T-helper 22 cell (primary cell): ENCODE measurements around the gene LRMDA.

ENCODE experiments used
- DNase-seq: peaks from one replicate; pipeline ENCODE4 v3.0.0-alpha.2; 2020; ENCODE audit warnings: low read depth

LRMDA gene

DNA sequence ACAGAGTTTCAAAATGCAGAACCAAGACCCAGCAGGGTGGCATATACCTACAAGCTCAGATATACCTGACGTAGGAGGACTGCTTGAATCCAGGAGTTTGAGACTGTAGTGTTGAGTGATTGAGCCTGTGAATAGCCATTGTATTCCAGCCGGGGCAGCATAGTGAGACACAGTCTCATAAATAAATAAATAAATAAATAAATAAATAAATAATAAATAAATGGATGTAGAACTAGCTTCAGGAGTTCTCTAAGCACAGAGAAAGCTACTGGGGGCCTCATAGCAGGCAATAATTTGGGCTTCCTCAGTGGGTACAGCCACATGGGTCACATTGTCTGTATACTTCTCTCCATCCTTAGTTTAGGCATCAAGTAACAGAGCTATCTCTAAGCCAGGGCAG lies 906.8 kb downstream of the LRMDA start:
- no peak for DNase-seq

DNA sequence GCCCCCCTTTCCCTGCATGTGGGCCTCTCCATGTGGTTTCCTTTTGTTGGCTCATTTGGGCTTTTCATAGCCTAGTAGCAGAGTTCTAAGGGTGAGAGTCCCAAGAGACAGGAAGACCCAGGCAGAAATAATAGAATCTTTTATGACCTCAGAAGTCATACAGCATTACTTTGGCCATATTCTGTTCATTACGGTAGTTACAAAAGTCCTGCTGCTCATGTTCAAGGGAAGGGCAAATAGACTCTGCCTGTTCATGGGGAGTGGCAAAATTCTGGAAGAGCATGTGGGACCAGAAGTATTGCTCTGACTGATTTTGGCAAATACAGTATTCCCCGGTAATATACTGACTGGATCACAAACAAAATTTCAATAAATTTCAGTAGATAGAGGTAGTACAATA lies 910.3 kb downstream of the LRMDA start:
- no peak for DNase-seq

DNA sequence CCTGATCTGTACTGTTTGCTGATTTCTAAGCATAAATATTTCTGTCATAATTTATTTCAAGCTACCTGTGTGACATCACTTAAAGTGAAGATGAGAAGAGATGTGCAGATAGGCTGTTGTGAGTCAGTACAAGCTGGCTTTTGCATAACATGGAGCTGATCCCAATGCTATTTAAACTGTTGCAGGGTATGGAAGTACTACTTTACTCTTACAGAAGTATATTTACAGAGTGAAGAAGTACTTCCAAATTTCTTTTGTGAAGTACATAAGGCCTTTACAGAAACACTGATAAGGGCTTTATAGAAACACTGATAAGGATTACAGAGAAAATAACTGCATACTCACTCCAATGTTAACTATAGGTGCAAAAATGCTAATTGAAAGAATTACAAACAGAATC lies 911.6 kb downstream of the LRMDA start:
- DNase-seq, result no peak

DNA sequence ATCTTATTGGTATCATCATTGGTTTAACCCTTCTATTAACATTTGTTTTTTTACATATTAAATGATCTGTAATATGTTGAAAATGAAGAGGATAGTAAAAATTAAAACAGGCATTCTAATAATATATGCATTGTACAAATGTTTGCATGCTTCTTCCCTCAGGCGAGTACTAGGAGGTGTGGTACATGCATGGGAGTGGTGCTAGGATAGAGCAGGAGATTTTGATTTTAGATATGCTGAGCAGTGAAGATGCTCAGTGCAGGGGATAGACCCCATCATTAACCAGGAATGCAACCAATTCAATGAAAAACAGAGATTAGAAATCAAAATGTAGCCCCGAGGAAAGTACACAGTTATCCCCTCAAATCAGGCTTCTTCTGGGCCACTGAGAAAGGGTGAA lies 916.4 kb downstream of the LRMDA start:
- DNase-seq, result no peak

DNA sequence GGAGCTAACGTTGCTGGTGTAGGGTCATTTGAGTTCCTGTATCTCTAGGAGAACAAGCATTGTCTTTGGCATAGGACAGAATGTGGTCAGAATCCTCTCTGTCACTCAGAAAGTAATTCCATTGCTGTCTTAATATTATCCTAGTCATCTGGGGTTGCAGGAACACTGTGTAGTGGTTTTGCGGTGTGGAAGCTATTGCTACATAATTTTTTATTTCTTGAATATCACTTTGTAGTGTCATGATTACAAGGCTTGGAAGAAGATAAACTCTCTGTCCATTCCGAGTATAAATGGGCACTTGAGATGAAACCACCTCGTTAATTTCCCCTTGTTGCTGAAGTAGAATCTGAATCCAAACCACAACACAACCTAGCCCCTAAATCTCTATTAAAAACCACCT lies 919.2 kb downstream of the LRMDA start:
- DNase-seq, result no peak

DNA sequence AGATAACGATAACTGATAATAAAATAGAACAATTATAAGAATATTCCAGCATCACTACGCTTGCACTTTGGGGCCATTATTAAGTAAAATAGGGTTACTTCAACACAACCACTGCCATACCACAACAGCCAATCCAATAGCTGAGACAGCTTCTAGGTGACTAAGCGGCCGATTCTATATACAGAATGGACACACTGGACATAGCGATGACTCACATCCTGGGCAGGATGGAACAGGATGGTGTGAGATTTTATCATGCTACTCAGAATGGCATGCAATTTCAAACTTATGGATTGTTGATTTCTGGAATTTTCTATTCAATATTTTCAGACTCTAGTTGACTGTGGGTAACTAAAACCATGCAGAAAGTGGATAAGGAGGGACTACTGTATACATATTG lies 920.9 kb downstream of the LRMDA start:
- no peak for DNase-seq

DNA sequence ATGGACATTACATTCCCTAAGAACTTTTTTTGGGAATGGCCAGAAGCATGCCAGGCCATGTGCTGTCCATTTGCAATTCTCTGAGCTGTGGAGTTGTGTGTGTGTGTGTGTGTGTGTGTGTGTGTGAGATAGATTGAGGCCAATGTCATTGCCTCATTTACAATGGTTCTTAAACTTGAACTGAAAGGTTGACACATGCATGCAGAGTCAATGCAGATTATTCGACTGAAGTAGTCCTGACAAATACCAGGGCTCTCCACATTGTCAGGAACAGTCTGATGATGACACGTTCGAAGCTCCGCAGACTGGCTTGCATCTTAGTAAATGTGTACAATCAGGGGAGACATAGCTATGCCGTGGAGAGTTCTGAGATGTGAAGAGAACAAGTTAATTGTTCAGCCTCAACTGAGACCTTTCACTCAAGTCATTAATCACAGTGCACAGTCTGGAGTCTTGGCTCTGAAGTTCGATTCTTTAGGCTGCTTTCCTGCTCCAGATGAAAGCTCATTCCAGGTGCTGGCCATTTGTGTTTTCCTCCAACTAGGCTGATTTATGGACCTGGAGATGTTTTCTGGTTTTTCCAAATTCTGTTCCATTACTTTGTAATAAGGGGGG lies 921.9 kb downstream of the LRMDA start:
- no peak for DNase-seq

DNA sequence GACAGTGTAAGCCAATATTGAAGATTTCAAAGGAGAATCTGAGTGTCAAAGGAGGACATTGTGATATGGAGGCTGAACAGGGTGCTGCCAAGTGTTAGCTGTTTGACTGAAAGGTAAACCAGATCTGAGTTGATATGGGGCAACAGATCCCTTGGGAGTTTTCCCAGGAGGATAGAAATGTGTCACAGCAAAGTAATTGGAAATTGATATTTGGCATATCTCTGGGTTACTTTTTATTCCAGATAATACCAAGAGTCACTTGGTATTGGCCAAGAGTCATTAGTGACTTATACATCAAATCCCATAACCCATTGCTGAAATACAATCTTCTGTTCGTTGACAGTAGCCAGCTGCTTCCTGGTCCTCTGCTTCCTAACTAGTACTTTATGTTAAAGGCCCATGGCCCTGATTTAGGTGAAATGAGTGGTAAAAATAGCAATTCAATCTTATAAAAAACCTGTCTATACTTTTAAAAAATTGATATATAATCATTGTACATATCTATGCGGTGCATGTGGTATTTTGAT lies 922.9 kb downstream of the LRMDA start:
- DNase-seq, result no peak

DNA sequence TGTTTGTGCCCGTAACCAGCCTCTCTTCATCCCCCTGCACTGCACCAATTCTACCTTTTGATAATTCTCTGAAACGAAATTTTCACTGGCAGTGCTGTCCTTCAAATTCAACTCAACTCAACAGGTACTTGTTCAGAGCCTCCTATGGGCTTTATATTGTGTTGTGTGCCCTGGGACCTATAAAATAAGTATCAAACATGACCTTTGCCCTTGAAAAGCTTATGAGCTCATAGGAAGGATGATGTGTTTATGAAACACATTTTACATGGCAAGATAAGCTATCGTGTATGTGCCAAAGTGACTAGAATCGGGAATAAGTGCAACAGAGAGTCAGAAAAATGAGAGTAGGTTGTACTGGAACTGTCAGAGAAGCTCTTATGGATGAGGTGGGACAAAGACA lies 923.5 kb downstream of the LRMDA start:
- DNase-seq, result no peak

DNA sequence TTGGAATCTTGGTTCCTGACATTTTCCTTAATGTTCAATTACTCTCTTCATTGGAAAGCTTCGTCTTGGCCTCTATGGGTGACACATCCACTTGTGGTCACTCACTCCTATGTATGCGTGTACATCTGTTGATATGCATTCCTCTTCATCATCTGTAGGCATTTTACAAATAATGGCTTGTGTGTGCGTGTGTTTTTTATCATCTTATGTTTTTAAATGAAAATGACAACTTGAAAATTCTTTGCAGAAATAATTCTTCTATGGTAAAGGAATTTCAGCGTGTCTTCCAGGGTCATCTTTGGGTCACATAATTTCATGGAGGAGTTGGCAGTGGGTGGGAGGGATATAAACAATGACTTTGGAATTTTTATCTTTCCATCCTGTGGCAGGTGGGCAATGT lies 925.1 kb downstream of the LRMDA start:
- DNase-seq, result no peak

DNA sequence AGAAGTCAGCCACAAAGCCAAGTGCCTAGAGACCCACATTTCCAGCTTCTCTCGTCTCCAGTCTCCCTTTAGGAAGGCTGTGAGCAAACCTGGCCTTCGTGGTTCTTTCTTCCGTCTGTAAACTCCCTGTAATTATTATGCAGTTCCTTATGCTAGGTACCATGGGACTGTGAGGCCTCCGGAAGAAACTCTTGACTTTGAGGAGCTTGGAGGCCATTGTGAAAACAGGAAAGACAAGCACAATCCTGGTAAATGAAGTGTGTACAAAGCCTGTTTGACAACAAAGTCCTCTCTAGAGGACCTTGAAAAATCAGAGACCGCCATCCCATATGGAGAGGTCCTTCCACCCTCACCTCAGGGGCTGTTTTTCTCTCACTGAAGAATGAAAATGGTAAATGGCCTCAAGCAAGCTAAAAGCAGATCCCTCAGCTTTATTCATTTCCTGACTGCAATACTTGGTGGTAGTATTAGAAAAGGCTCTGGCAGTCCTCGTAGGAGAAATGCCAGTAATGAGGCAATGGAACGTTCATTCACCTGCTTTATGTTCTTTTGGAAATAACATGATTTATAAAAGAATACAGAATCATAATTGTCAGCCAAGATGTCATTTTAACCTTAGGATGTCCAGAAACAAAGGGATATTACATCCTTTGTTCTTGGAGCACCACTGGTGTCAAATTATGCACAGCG lies 926.4 kb downstream of the LRMDA start:
- DNase-seq, result no peak

DNA sequence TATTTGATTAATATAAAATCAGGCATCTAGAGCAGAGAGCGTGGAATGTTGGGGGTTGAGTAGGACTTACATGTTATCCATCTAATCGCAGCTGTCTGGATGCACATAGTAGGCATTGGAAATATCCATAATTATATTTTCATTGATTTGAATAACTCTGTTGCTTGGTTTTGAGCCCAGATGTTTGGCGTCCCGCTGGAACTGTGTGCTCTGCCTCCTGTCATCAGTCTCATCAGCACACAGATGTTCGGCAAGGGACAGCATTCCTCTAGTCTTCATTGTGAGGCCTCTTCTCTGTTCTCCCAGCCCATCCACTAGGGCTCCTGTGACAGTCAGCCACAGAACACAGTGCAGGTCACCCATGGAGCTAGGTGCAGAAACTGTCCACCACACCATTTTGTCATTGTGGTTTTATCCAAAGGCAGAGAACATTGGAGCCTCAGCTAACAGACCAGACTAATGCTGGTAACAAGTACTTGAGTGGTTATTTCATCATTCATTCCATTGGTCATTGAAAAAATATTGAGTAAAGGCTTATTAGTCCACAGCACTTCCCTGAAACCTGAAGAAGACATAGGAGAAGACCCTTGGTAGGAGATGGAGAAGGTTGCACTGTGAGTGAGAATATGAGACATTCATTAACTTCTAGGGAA lies 927.4 kb downstream of the LRMDA start:
- DNase-seq, result no peak

DNA sequence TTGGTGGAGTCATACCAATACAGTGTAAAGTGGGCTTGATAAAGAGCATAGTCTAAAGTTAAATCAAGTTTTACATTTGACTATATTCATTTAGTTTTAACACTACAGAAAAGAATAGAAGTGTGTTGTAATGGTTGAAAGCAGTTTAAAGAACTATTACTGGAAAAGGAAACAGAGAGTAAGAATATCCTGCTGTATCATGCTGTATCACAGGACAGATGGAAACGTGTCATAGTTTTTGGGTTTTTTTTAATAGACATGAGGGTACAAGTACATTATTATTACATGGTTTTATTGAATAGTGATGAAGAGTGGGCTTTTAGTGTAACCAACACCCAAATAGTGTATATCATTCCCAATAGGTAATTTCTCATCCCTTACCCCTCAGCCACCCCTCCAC lies 944.3 kb downstream of the LRMDA start:
- DNase-seq, result no peak

DNA sequence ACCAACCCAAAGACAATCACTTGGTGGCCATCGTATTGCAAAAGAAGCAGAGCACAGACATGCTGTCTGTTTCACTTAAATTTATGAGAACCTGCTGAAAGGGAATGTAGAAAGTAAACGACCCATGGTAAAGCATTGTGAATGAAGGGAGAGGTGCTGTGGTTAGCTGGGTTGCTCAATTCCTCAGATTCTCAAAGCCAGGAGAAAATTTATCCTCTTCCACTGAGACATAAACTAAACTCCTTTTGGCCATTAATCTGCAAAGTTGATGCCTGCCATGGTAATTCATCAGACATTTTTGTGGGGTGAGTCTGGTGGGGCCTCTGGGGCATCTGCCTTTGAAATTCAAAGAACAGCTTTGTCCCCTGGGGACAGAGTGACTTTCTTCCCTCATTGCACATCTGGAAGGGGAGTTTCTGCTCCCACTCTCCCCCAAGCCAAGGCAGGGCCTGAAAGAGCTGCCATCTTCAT lies 951.0 kb downstream of the LRMDA start:
- DNase-seq, result no peak

DNA sequence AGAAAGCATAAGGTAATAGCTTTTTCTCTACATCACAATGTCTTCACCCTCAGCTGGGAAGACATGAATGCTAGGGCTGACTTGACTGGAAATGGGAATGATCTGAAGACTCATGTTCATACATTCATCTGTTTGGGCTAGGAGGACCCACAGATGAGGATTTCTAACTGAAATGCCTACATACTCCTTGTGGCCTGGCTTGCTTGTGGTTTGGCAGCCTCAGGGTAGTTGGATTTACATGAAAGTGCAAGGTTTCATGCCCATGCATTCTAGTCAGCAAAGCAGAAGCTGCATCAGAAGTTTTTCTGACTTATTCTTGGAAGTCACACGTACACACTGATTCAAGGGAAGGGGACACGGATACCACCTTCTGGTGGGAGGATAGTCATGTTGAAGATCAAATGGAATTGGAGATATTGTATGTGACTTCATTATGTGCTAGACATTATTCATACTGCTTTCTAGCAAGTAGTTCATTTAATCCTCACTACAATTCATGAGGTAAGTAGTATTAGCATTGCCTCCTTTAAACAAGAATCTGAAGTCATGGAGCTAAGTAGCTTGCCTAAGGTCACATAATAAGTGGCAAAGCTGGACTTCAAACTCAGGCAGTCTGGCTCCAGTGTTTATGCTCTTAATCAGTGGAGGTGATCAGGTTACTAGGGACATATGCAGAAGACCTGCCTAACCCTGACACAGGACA lies 957.0 kb downstream of the LRMDA start:
- DNase-seq, result no peak

DNA sequence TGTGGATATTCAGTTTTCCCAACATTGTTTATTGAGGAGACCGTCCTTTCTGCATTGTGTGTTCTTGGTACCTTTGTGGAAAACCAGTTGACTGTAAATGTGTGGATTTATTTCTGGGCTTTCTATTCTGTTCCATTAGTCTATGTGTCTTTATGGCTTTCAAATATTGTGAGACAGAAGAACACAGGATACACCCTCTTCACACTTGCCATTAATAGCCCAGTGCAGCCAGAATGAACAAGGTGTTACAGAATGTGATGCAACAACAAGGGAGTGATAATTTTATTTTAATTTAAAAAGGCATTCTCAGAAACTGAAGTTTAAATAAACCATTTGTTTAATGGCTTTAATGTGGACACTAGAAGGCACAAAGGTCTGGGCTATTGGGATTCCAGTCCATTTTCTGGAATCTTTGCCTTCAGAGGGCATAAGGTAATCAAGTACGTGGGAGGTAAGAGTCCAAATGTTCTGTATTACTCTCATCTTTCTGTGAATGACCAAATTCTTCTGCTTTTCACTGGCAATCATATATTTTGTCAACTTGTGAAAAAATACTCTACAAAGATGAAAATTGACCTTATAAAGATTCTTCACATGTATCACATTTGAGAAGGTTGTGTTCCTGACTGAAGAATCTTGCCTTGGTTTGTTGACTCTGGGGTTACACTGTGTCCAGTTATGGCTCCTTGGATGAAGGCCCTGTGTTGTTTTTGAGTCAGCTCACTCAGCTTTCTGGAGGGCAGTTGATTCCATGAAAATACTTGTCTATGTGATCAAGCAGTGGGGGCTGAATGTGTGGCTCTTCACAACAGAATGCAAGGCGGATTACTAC lies 962.7 kb downstream of the LRMDA start:
- DNase-seq, result no peak

DNA sequence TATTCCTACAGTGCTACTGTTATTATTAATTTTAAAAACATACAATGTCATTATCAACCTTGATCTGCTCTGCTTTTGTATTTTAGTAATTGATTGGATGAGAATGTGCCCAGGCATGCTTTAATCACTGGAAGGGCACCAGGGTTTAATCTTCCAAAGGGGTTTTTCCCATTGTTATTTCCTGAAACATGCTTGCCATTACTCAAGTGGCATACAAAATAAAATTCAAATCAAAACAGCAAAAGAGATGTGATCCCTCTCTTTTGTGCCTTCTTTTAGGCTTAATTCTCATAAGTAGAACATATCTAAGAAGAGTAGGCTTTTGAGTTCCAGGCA lies 963.3 kb downstream of the LRMDA start:
- DNase-seq, result no peak

DNA sequence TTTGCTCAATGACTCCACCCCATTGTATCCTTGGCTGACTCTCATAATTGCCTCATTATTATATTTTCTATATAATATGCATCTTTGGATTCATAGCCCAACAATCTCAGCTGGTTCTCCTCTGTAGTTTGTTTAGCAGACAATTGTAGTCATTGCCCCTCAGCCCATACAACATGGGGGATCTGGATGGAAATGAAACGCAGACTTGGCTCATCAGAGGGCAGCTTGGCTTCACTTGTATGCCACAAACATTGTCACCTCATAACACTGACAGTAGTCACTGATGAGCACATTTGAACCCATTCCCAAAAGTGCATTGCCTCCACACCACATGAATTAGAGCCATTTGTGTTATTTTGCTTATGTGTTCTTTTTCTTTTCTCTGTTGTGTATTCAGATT lies 963.8 kb downstream of the LRMDA start:
- DNase-seq, result no peak

DNA sequence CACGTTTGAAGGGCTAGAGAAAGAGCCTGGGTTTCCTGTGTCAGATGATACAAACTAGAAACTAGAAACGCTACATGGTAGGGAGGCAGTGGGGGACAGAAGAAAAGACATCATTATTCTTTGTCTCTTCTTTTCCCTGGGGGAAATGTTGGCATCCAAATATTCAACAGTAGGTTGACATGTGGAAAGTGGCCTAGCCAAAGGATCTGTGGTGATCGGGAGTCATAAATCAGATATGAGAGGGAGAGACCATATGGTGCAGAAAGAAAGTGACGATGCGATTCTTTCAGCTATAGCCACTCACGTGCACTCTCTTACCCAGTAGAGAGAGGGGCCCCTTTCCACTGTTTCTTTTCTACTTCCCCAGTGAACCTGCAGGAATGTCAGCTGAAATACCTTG lies 964.7 kb downstream of the LRMDA start:
- DNase-seq, result no peak

DNA sequence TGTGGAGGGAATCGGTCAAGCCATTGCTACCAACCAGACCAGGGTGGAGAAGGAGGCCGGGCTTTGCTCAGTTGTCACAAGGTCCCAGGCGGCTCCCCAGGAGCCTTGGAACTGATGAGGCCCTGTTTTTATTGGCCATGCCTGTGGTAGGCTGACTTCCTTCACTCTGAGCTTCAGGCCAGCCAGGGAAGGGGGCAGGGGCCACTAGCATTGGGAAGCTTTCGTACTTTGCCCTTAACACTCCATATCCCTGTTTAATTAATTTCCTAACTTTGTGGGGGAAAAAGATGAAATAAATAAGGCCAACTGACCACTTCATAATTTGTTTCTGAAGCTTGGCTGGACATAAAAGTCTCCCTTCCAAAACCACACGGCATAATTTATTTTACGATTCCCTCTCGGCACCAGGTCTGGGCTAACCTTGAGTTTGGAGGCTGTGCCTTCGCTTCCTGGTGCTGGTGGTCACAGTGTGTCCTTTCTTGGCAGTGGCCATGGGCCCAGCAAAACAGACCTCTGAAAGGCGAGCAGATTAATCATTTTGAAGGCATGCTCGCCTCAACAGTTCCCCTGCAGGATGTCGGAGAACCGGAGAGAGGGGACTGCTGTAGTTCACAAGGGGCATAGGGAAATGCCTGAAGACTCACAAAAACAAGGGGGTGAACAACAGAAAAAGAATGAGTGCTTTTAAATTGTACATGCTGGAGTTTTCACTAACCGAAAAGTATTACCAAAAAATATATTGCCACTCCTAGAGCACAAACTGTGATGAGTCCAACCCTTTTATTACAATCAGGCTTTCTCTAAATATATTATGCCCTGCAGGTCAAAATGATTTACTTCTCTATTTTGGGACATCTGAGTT lies 966.0 kb downstream of the LRMDA start:
- DNase-seq, result no peak
